ENCODE data around the gene ALS2CL.

- TF ChIP-seq TCF12 (IDR thresholded peaks at IDR 0.05; ENCODE audit: low read depth) (no peak), YY1 (IDR thresholded peaks at IDR 0.05; ENCODE audit: low read depth) (no peak), EP300 (IDR thresholded peaks at IDR 0.05; ENCODE audit: borderline replicate concordance) (no peak), REST (IDR thresholded peaks at IDR 0.05; ENCODE audit: low read depth) (no peak)
Observed at GRCh38 chr3:46669191-46669999, 24.1 kb downstream of the ALS2CL start.

Data from Ishikawa (cell line).